Measurements from ENCODE around the gene OGN. TPM values are rescaled to one million over a fixed set of nuclear protein-coding genes. Genes with fewer than 3 reads are reported as not detected.
"Not testable (repeated sequence)": the region's sequence is repeated elsewhere in the genome, so short reads cannot be mapped to it uniquely, and the experiment has no call there.

The OGN gene
- polyA plus RNA-seq (ENCODE audit: insufficient read length in 4 of 4), result 10 to 100 TPM; 72.1 to 99.0 (median 81.5) TPM

DNA sequence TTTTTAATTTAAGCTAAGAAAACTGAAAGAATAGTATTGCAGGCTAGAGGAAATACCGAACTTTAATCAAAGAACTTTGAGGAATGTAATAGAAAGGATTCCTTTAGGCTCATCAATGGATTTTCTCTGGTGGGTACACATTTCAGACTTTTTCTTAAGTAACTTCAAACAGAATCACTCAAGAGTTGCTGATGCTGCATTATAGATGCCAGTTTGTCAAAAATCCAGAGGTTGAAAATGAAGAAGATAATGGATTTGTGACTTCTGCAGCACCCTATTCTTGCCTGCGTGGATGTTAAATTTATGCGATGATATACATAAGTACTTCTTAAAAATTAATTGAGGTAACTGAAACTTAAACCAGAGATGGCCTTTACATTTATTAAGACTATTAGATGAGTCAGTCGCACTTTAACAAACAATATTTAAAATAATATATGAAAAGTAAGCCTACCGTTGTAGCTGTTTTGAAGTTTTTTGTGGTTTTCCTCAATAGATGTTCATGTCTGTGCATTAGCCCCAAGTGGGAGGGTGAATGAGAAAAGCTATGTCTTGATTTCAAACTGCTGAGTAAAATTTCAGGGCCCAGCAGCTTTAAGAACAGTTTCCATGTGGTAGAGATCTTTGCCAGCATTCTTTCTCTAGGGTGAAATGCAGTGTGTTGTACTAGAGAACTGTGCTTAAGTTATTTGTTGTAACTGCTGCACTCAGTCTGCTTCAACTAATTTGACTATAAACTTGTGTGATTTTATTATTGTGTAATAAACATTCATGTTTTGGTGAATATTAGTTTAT lies at the start of gene OGN:
Gene OGN, minus strand, starts transcription at position 537 of the 795 bp plus-strand sequence. CDS start 1,171 bp downstream, outside the sequence.
- DNase-seq (ENCODE audit: low read depth in 4 of 4, low spot score in 3 of 4), result peak in 1 of 4 donors; percentile 36

DNA sequence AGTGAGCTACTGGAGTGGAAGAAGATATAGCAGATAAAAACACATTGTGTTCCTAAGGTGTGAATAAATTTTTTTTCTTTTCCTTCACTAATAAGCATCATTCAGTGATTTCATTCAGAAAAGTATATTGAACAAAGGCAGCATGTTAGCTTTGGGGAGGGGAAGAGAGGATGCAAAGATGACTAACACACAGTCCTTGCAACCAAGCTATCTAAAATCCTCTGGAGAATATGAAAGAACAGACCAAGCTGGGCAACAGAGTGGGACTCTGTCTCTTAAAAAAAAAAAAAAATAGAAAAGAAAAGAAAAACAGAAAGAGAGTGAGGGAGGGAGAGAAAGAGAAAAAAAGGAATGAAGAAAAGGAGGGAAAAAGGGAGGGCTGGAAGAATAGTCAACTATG lies 42.2 kb upstream of the OGN start:
- no peak for DNase-seq (ENCODE audit: low read depth in 4 of 4, low spot score in 3 of 4)

- no peak for DNase-seq (ENCODE audit: low read depth in 4 of 4, low spot score in 3 of 4)
Measured at GRCh38 chr9:92444841-92445240, 40.5 kb upstream of the OGN start.

GRCh38 chr9:92440751-92441046 lies 36.3 kb upstream of the OGN start:
- DNase-seq (ENCODE audit: low read depth in 4 of 4, low spot score in 3 of 4), result no peak

- DNase-seq (ENCODE audit: low read depth in 4 of 4, low spot score in 3 of 4), result no peak
Measured at GRCh38 chr9:92439921-92440750, 35.8 kb upstream of the OGN start.

- no peak for DNase-seq (ENCODE audit: low read depth in 4 of 4, low spot score in 3 of 4)
Measured at GRCh38 chr9:92438900-92439526, 34.6 kb upstream of the OGN start.

- no peak for DNase-seq (ENCODE audit: low read depth in 4 of 4, low spot score in 3 of 4)
Measured at GRCh38 chr9:92435263-92435662, 30.9 kb upstream of the OGN start.

- no peak for DNase-seq (ENCODE audit: low read depth in 4 of 4, low spot score in 3 of 4)
Measured at GRCh38 chr9:92432972-92433548, 28.7 kb upstream of the OGN start.

DNA sequence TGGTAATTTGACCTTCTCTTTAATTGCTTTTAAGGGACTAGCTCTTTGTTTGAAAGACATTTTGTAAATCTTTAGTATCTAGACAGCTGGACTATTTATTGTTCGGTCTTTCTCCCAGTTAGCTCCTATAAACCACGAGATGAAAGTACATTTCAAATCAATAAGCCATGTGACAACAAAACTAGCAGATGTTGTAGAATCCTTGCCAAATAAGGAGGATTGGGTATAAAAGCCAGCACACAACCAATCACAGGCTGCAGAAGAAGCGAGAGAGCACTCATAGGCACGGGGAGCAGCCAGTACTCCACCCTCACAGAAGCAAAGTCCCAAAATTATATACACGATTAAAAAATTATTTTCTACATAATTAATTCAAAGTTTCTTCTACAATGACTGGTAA lies 28.0 kb upstream of the OGN start:
- no peak for DNase-seq (ENCODE audit: low read depth in 4 of 4, low spot score in 3 of 4)

GRCh38 chr9:92429836-92430235 lies 25.5 kb upstream of the OGN start:
- no peak for DNase-seq (ENCODE audit: low read depth in 4 of 4, low spot score in 3 of 4)

DNA sequence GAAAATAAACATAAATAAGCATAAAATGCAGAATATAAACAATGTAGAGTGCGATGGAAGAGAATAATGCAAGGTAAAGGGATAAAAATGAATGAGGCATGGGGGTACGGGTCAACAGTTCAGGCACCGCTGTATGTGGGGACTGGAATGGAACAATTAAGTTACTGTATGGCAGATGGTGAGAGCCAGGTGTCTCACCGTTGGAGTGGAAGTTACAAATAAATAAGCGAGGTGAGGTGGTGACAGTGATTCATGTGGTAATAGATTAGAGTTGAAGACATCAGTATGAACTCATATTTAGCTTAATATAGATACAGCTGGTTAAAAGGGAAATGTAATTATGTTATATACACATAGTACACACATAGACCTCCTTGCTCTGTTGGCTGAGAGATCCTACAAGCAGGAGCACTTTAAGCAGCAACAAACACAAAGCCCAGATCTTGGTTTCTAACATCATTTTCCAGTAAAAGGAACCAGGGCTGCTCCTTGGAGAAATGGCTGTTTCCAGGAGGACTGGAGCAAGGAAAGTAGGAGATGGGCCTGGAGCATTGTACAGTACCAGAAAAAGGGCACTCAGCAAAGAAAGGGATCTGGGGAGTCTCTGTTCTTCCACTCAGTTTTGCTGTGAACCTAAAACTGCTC lies 22.2 kb upstream of the OGN start:
- no peak for DNase-seq (ENCODE audit: low read depth in 4 of 4, low spot score in 3 of 4)

GRCh38 chr9:92425474-92425873 lies 21.1 kb upstream of the OGN start:
- DNase-seq (ENCODE audit: low read depth in 4 of 4, low spot score in 3 of 4), result peak; percentile 54 to 76 (median 60)

DNA sequence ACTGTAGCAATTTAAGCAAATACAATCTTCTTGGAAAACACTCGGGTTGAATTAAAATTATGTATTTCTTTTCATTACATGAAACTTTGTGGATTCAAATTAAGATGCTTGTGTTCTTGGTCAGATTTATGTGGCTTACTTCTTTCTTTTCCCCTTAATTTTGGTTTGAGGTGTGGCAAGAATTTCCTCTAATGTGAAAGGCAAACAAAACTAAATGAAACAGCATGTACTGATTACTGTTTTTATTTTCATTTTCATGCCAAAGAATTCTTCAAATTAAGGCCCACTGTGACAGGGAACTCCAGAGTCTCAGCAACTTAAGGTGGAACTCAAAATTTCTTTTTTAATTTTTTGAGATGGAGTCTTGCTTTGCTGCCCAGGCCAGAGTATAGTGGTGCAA lies 20.0 kb upstream of the OGN start, which contains the start of gene OMD:
Gene OMD, minus strand, starts transcription at position 132 of the 400 bp plus-strand sequence. CDS start 6,913 bp downstream, outside the sequence.
- no peak for DNase-seq (ENCODE audit: low read depth in 4 of 4, low spot score in 3 of 4)

DNA sequence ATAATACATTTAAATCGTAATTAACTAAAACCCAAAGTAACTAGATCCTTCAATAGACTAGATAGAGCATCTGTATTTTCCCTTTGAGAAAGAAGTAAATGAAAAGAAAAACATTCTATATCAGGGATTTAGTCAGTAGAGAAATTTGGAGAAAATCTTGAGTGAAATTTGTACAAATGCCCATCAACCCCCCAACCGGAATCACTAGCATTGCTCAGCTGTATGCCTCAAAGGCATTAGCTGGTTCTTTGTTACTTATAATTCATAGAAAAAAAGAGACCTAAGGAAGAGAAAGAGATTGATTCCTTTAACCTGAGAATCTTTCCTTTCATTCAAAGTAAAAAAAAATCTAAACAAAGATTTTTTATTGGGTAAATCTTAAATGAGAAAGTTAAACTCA lies 19.2 kb upstream of the OGN start:
- DNase-seq (ENCODE audit: low read depth in 4 of 4, low spot score in 3 of 4), result no peak

GRCh38 chr9:92422611-92423338 lies 18.4 kb upstream of the OGN start:
- DNase-seq (ENCODE audit: low read depth in 4 of 4, low spot score in 3 of 4), result no peak

DNA sequence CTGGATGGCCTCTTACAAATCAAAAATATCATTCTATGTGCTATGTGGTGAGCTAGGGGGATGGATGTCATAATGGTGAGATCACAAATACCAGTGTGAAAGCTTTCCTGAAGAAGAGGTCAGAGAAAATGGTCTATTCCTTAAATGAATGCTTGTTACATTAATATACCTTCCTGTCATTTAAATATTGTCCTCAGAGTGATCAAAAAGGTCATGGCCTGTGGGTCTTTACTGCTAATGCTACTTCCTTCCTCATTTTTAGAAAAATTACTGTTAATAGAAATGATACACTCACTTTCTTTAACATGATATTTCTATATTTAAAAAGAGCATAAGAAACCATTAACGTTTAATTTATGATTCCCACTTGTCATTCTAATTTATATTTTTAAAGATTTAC lies 10.2 kb upstream of the OGN start:
- no peak for DNase-seq (ENCODE audit: low read depth in 4 of 4, low spot score in 3 of 4)

- DNase-seq (ENCODE audit: low read depth in 4 of 4, low spot score in 3 of 4), result not testable (repeated sequence)
Measured at GRCh38 chr9:92411157-92411556, 6.8 kb upstream of the OGN start.

- no peak for DNase-seq (ENCODE audit: low read depth in 4 of 4, low spot score in 3 of 4)
Measured at GRCh38 chr9:92408747-92409478, 4.5 kb upstream of the OGN start.

- no peak for DNase-seq (ENCODE audit: low read depth in 4 of 4, low spot score in 3 of 4)
Measured at GRCh38 chr9:92407818-92408217, 3.4 kb upstream of the OGN start.
